GM21447 (cell line): Measurements from ENCODE around the gene NWD2.
"Not testable (repeated sequence)": the region's sequence is repeated elsewhere in the genome, so short reads cannot be mapped to it uniquely, and the experiment has no call there.

Experiments
- ATAC-seq: cut with Tn5 transposase; IDR thresholded peaks from one replicate; pipeline ENCODE4 v1.9.1; 2021; ENCODE audit not compliant: unreplicated experiment

Gene NWD2, protein sequence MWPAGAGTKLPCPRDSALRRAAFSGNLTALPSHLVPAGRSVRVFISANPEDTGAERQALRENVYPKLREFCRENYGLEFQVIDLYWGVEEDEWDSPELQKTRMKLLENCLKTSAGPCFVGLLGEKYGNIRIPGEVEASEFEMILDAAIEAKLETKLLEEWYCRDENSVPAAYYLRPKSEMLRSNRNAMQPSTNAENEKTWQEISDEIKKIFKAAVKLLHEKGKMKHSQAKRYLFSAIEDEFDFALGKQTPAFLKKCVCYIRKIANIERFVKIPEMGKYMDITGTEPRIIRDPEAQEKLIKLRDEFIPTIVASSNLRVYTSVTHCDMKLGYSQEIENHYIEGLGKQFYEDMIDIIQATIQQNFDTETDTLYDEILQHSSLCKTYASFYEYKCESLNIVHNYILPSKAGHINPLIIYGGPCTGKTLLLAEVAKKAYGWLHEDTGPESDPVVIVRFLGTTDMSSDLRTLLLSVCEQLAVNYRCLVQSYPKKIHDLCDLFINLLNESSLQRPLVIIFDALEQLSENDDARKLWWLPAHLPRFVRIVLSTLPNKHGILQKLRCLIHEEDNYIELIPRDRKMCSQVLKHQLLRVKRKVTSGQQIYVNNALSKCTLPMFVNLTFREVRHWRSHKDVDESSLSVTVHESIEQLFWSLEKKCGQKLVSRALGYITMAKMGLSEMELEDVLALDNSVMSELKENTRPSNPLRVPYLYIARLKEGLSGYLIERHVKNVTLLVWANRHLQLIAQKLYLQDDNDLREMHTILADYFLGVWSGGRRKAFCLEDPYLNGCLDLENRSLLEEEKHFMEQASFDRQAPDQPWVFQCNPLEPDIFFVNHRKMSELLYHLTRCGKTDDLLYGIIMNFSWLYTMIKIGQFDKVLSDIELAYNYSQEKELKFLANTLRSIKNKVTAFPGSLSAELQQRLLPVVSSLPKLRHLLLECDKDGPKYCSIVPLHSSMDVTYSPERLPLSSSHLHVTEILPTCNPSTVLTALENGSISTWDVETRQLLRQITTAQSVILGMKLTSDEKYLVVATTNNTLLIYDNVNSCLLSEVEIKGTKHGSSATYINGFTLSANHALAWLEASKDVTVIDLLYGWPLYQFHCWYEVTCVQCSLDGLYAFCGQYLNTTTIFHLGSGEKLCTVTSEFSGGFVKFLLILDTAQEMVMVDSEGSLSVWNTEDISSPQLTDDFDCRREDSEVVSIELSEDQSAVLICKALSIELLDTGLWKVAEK (N-terminal part only)

GRCh38 chr4:37244583-37245390 is at the start of gene NWD2:
Gene NWD2 (plus strand): TSS chr4:37244743. CDS start chr4:37245068, 325 bp downstream.
- no peak for ATAC-seq

GRCh38 chr4:37197899-37198298 is 46.6 kb upstream of the NWD2 start:
- ATAC-seq = no peak

DNA sequence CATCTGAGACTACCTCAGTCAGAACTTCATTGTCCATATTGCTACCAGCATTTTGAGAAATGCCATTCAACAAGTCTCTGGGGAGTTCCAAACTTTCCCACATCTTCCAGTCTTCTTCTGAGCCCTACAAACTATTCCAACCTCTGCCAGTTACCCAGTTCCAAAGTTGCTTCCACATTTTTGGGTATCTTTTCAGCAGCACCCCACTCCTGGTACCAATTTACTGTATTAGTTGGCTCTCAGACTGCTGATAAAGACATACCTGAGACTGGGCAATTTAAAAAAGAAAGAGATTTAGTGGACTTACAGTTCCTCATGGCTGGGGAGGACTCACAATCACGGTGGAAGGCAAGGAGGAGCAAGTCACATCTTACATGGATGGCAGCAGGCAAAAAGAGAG is 39.8 kb upstream of the NWD2 start:
- not testable (repeated sequence) for ATAC-seq

DNA sequence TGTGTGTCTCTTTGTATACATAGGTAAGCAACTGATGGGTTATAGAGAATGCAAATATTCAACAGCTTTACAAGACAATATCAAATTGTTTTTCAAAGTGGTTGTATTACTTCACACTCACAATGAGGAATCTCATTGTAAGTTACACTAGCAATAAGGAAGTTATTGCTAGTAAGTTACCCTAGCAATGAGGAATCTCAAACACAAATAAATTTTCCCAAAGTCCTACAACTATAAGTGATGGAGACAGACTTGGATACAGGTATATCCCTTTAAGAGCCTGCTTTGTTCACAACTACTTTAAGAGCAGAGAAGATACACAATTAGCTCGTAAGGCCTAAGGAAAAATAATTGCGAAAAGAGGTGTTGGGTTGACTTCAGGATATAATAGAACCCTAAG is 28.3 kb upstream of the NWD2 start:
- no peak for ATAC-seq

DNA sequence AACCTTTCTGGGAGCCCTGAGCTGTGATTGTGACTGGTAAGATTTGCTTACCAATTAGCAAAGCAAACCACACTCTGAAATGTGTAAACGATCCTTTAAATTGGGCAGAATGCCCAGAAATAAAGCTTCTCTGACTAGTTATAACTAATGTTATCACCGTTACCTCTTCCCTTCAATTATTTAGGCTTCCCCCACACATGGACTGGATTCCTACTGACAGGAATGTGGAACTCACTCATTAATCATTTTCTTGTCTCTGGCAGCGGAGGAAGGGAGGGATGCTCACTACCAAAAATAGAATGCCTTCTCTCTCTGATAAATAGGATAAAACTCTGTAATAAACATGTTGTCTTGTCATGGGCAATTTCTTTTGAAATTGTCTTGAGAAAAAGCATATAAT is 25.3 kb upstream of the NWD2 start:
- no peak for ATAC-seq

DNA sequence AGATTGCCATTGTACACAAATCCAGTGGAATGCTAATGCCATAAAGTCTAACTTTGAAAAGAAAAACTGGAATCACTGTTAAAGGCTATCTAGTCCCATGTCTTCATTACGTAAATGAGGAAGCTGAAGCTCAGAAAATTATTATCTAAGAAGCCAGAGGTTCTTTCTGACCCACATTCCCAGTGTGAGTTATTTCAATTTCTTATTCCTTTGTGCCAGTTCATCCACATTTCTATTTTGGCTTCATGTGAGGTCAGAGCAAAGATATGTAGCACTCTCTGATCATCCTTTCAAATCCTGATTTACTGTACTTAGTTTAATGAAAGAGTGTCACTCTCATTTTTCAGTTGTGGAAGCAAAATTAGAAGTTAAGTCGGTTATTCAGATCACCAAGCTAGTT is 24.6 kb upstream of the NWD2 start:
- ATAC-seq = no peak

GRCh38 chr4:37220685-37221084 is 23.9 kb upstream of the NWD2 start:
- ATAC-seq = no peak

GRCh38 chr4:37223732-37224131 is 20.8 kb upstream of the NWD2 start:
- ATAC-seq = no peak

- no peak for ATAC-seq
Observed at GRCh38 chr4:37224854-37225253, 19.7 kb upstream of the NWD2 start.

GRCh38 chr4:37225778-37226177 is 18.8 kb upstream of the NWD2 start:
- no peak for ATAC-seq

DNA sequence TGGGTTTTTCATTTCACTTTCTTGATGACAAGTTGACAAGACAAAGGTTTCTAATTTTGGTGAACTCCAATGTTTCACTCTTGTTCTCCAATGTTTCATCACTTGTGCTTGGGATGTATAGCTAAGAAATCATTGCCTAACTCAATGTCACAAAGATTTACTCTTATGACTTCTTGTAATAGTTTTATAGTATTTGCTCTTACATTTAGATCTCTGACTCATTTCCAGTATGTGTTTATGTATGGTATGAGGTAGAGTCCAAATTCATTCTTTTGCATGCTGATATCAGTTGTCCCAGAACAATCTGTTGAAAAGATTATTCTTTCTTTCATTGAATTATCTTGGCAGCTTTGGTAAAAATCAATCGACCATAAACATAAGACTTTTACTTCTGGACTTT is 12.2 kb upstream of the NWD2 start:
- ATAC-seq = no peak

DNA sequence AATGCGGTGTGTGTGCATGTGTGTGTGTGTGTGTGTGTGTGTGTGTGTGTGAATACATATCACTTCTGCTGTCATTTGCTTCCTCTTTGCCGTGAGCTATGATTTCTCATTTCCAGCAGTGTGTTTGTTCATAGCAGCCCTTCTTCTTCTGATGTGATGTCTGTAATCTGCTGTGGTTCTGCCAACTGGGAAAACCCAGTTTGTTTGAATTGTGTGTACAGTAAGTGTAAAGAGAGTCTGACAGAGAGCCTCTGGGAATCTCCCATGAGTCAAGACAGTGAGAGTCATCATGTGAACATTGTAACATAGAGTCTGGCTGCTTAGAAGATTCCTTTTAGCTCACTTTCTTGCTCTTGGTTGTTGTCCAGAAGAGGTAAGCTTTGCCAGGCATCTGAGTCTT is 8.4 kb upstream of the NWD2 start:
- no peak for ATAC-seq

DNA sequence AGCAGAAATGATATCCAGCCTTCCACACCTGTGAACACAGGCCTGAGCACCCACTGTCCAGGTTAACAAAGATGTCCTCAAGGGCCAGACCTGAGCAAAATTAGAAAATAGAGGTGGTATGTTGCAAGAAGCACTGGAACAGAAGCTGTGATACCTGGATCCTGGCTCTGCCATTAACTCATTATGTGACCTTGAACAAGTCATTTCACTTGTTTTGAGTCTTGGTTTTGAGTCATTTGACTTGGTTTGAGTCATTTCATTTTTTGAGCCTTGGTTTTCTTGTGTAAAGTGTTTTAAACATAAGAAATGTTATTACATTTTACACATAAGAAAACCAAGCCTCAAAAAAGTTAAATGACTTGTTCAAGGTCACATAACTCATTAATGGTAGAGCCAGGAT is 2.9 kb upstream of the NWD2 start:
- no peak for ATAC-seq

GRCh38 chr4:37243051-37243450 is 1.5 kb upstream of the NWD2 start:
- no peak for ATAC-seq

DNA sequence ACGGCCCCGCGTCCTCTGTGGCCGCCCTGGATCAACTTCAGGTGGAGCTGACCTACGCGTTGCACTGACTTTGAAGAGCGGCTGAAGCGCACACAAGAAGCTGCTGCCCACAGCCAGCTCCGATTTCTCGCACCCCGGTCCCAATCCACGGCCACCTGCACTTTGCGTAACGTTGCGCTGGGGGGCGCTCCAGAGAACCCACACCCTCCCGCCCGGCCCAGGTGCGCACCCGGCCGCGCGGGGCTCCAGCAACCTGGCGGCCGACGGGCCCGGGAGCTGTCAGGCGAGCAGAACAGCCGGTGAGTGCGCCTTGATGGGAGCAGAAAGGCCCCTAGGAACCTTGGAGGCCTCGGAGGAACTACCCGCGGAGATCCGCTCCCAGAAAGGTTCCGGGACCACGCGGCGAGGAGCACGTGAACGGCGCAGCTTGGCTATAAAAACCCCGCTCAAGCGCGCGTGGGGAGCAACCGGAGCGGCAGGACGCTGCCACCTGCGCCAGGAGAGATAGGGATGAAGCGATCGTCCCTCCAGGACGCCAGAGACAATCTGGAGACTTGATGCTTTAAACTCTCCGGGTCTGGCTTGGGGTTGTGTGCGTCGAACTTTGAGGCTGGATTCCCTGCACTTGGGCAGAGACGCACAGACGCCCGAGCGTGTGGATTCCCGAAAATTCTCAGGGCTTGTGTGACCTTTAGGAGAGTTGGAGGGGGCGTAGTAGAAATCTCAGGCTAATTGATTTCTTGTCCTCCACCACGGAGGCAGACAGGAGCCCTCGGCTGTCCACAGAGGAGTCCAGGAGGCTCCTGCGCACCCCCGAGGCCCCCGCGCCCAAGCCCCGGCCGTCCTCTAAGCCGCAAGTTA is 591 bp upstream of the NWD2 start:
- ATAC-seq = no peak

- no peak for ATAC-seq
Observed at GRCh38 chr4:37245391-37245954, 930 bp downstream of the NWD2 start.

DNA sequence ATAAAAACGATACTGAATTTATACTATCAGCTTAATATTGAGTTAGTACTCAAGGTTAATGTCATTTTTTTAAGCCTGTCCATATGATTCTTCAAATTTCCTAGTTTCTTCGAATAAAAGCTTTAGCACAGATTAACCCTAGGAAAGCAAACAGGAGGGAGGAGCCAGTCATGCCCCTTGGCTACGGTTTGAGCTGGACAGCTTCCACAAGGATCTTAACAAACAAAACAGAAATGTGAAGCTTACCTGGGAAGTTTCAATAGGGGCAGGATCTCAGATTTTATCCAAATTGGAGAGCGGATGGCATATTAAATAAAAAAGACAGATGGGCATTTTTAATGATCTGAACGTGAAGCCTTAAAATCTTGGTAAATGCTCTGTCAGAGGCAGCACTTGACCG is 2.3 kb downstream of the NWD2 start:
- ATAC-seq = no peak

DNA sequence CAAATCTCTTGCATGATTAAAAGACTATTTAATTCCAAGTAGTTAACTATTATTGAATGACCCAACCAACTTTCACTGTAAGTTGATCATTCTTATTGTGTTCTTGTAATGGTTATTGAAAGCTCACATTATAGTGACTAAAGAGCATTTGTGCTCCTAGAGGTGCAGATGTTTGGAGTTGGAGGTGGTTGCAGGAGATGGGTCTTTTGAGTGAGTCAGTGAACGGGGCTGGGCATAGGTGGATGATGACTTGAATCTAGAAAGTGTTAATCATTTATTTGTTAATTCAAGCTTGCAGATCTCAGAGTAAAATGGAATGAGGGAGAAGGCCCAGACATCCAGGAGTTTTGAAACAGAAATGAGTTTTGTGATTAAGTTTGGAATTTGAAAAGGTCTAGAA is 13.7 kb downstream of the NWD2 start:
- ATAC-seq = no peak

DNA sequence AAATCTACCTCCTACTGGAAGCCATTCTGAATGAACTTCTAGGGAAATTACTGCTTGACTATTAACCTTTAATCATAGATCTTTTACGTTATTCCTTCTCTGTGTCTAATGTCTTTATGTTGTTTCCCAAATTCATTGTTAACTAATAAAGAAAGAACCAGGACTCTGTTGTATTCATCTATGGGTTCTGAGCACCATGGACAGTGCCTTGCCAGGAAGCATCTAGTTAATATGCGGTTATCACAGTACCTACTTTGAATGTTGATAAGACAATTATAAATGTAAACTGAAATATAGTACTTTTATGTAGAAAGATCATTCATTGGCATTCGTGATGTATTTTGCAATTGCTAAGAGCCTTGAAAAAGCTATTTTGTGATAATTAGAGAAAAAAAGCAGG is 23.8 kb downstream of the NWD2 start:
- no peak for ATAC-seq
